ENCODE measurements around the gene SPTLC3. TPM values are rescaled to one million over a fixed set of nuclear protein-coding genes. Genes with fewer than 3 reads are reported as not detected.

SPTLC3 gene
- total RNA-seq, 3 donors from 2014 or later: 7.7 to 11.1 (median 7.9) TPM

GRCh38 chr20:12987261-12987660 is 21.5 kb upstream of the SPTLC3 start:
- TF ChIP-seq CTCF (IDR thresholded peaks at IDR 0.05): no peak
- TF ChIP-seq POLR2AphosphoS5 (IDR thresholded peaks at IDR 0.05): no peak
- TF ChIP-seq POLR2A (IDR thresholded peaks at IDR 0.05): no peak
- intact Hi-C loops (cut with DNase I; ENCODE audit: low total_unique reads): no loop called here
- Histone ChIP-seq H3K4me1 (no peaks in the 10 kb centered on the region), H3K27ac (no peak overlapping the region), H3K4me3 (no peak overlapping the region), H3K36me3 (no peaks in the 10 kb centered on the region), H3K27me3 (no peaks in the 10 kb centered on the region), H3K9me3 (no peaks in the 10 kb centered on the region)
- DNase-seq (ENCODE audit: low spot score in 2 of 2): no peak

- Histone ChIP-seq H3K27me3 (no peaks in the 10 kb centered on the region), H3K27ac (no peak overlapping the region), H3K9me3 (no peaks in the 10 kb centered on the region), H3K4me1 (no peaks in the 10 kb centered on the region), H3K36me3 (no peaks in the 10 kb centered on the region), H3K4me3 (no peak overlapping the region)
- no peak for TF ChIP-seq POLR2AphosphoS5 (IDR thresholded peaks at IDR 0.05)
- no peak for TF ChIP-seq POLR2A (IDR thresholded peaks at IDR 0.05)
- no peak for TF ChIP-seq CTCF (IDR thresholded peaks at IDR 0.05)
- no peak for DNase-seq (ENCODE audit: low spot score in 2 of 2)
- intact Hi-C loops (cut with DNase I; ENCODE audit: low total_unique reads): no loop called here
These were observed 19.1 kb upstream of the SPTLC3 start for GRCh38 chr20:12989586-12990115.

GRCh38 chr20:12997128-12997655 is 11.6 kb upstream of the SPTLC3 start:
- no peak for DNase-seq (ENCODE audit: low spot score in 2 of 2)
- no peak overlapping the region for H3K4me3 ChIP-seq
- H3K9me3 ChIP-seq: no peaks in the 10 kb centered on the region
- H3K4me1 ChIP-seq: no peaks in the 10 kb centered on the region
- intact Hi-C loops (cut with DNase I; ENCODE audit: low total_unique reads): no loop called here
- H3K36me3 ChIP-seq: no peaks in the 10 kb centered on the region
- no peak overlapping the region for H3K27ac ChIP-seq
- H3K27me3 ChIP-seq: no peaks in the 10 kb centered on the region
- no peak for TF ChIP-seq POLR2A (IDR thresholded peaks at IDR 0.05)
- no peak for TF ChIP-seq POLR2AphosphoS5 (IDR thresholded peaks at IDR 0.05)
- no peak for TF ChIP-seq CTCF (IDR thresholded peaks at IDR 0.05)

DNA sequence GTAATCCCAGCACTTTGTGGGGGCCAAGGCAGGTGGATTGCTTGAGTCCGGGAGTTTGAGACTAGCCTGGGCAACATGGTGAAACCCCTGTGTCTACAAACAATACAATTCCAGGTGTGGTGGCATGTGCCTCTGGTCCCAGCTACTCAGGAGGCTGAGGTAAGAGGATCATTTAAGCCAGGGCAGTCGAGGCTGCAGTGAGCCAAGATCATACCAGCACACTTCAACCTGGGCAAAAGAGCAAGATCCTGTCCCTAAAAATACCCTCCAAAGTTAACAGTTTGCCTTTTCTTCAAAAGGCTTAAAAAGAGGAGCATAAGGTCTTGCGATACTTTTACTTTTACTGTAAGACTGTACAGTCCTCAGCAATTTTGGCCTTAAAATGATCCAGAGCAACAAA is 10.7 kb upstream of the SPTLC3 start:
- Histone ChIP-seq H3K4me1 (no peaks in the 10 kb centered on the region), H3K27ac (no peak overlapping the region), H3K27me3 (no peaks in the 10 kb centered on the region), H3K9me3 (no peaks in the 10 kb centered on the region), H3K4me3 (no peak overlapping the region), H3K36me3 (no peaks in the 10 kb centered on the region)
- no peak for DNase-seq (ENCODE audit: low spot score in 2 of 2)
- intact Hi-C loops (cut with DNase I; ENCODE audit: low total_unique reads): no loop called here
- no peak for TF ChIP-seq CTCF (IDR thresholded peaks at IDR 0.05)
- no peak for TF ChIP-seq POLR2A (IDR thresholded peaks at IDR 0.05)
- no peak for TF ChIP-seq POLR2AphosphoS5 (IDR thresholded peaks at IDR 0.05)

GRCh38 chr20:12999201-12999600 is 9.6 kb upstream of the SPTLC3 start:
- intact Hi-C loops (cut with DNase I; ENCODE audit: low total_unique reads): no loop called here
- Histone ChIP-seq H3K4me1 (no peaks in the 10 kb centered on the region), H3K27me3 (no peaks in the 10 kb centered on the region), H3K36me3 (no peaks in the 10 kb centered on the region), H3K9me3 (no peaks in the 10 kb centered on the region), H3K4me3 (no peak overlapping the region), H3K27ac (no peak overlapping the region)
- DNase-seq (ENCODE audit: low spot score in 2 of 2): no peak
- no peak for TF ChIP-seq POLR2A (IDR thresholded peaks at IDR 0.05)
- TF ChIP-seq CTCF (IDR thresholded peaks at IDR 0.05): no peak
- TF ChIP-seq POLR2AphosphoS5 (IDR thresholded peaks at IDR 0.05): no peak

Data from breast epithelium (tissue), 4 donors.